Endothelial cell of umbilical vein (primary cell): Measurements from ENCODE around the gene PDIA5. TPM values are rescaled to one million over a fixed set of nuclear protein-coding genes. Genes with fewer than 3 reads are reported as not detected.

Experiments used
- BruUV-seq: library from RNA; stranded (reverse); fragments of 400-500 nt; replicated peaks from 2 replicates; lab custom pipeline; 2021; lab: Mats Ljungman, UMichigan
- CTCF ChIA-PET: fragments of 300-600, 350-600 bp; sonication (Branson Sonifier 250); formaldehyde crosslinking; loops from one replicate; lab custom pipeline; 2021; ENCODE audit warnings: antibody characterized with exemption, inconsistent platforms; lab: Charles Lee
- POLR2A ChIA-PET: fragments of 300-600, 350-600 bp; sonication (Branson Sonifier 250); formaldehyde crosslinking; loops from one replicate; lab custom pipeline; 2021; ENCODE audit warnings: antibody characterized with exemption, inconsistent platforms; lab: Charles Lee
- DNase-seq: peaks from one replicate; pipeline ENCODE4 v3.0.0-alpha.2; 2011; ENCODE audit warnings: low read depth, low spot score
- FAIRE-seq: peaks from 2 replicates; lab custom pipeline; 2011; peaks lifted over from hg19 to GRCh38; lab: Jason Lieb, UNC
- H2AFZ ChIP-seq: 2 replicates; pipeline ENCODE4 v1.6.0; 2012; ENCODE audit warnings: low read depth, low read length, control low read depth, inconsistent platforms
- H3K27ac ChIP-seq: 2 replicates; pipeline ENCODE4 v1.5.1; 2011; ENCODE audit warnings: low read depth, mild to moderate bottlenecking, control low read depth, low read length, moderate library complexity; ENCODE audit not compliant: insufficient read depth
- H3K27me3 ChIP-seq, 2 experiments: 2 replicates each; pipeline versions ENCODE4 v1.6.0 to v1.6.1; 2011; ENCODE audit warnings: low read length in 2 of 2, mixed read lengths in 1 of 2; ENCODE audit not compliant: control insufficient read depth in 2 of 2, insufficient read depth in 2 of 2
- H3K36me3 ChIP-seq, 2 experiments: 2 replicates in 1 of 2; 3 replicates in 1 of 2; pipeline ENCODE4 v1.5.1; 2011; ENCODE audit warnings: low read length in 2 of 2, mild to moderate bottlenecking in 1 of 2, moderate library complexity in 1 of 2; ENCODE audit not compliant: control insufficient read depth in 2 of 2, insufficient read depth in 2 of 2; ENCODE audit errors: extremely low read depth in 1 of 2
- H3K4me1 ChIP-seq: 3 replicates; pipeline ENCODE4 v1.5.1; 2011; ENCODE audit warnings: mild to moderate bottlenecking, low read length; ENCODE audit not compliant: control insufficient read depth, insufficient read depth; ENCODE audit errors: extremely low read depth
- H3K4me2 ChIP-seq: 2 replicates; pipeline ENCODE4 v1.6.1; 2011; ENCODE audit warnings: low read length, control low read depth, mixed read lengths; ENCODE audit not compliant: insufficient read depth
- H3K4me3 ChIP-seq, 3 experiments: fragments of 200-600 bp in 1 of 3; sonication (generic), shearing (Covaris generic) in 1 of 3; replicated peaks in 1 of 3; 2 replicates each; pipeline ENCODE4 v1.5.1; 2011 to 2016; ENCODE audit warnings: control low read depth in 3 of 3, low read length in 3 of 3, mild to moderate bottlenecking in 2 of 3, inconsistent platforms in 1 of 3, low read depth in 1 of 3, moderate library complexity in 1 of 3; ENCODE audit not compliant: insufficient read depth in 1 of 3
- H3K79me2 ChIP-seq: 2 replicates; pipeline ENCODE4 v1.6.0; 2012; ENCODE audit warnings: low read length, inconsistent platforms; ENCODE audit not compliant: control insufficient read depth, insufficient read depth
- H3K9ac ChIP-seq: replicated peaks from 2 replicates; pipeline ENCODE3; 2011; ENCODE audit warnings: low read length, control low read depth; ENCODE audit not compliant: insufficient read depth; ENCODE audit errors: extremely low read depth
- H3K9me1 ChIP-seq: replicated peaks from 3 replicates; pipeline ENCODE4 v1.6.0; 2011; ENCODE audit warnings: mild to moderate bottlenecking, low read length; ENCODE audit not compliant: control insufficient read depth, insufficient read depth; ENCODE audit errors: extremely low read depth
- H3K9me3 ChIP-seq: replicated peaks from 2 replicates; pipeline ENCODE4 v1.5.1; 2012; ENCODE audit warnings: low read length, inconsistent platforms; ENCODE audit not compliant: control insufficient read depth, insufficient read depth
- H4K20me1 ChIP-seq: replicated peaks from 2 replicates; pipeline ENCODE3; 2011; ENCODE audit warnings: mild to moderate bottlenecking, low read length; ENCODE audit not compliant: control insufficient read depth, insufficient read depth; ENCODE audit errors: extremely low read depth
- EZH2 ChIP-seq: IDR thresholded peaks from 2 replicates; pipeline ENCODE4 v1.6.1; 2012; ENCODE audit warnings: borderline replicate concordance, low read depth, mild to moderate bottlenecking, moderate library complexity, low read length, inconsistent platforms; ENCODE audit not compliant: severe bottlenecking
- FOS ChIP-seq: IDR thresholded peaks from 2 replicates; pipeline ENCODE4 v1.6.1; 2011; ENCODE audit warnings: mild to moderate bottlenecking, low read length, moderate library complexity, borderline replicate concordance; ENCODE audit not compliant: insufficient read depth
- GATA2 ChIP-seq: IDR thresholded peaks from 2 replicates; pipeline ENCODE4 v1.7.0; 2011; ENCODE audit warnings: low read depth, mild to moderate bottlenecking, moderate library complexity, mixed read lengths, low read length; ENCODE audit not compliant: insufficient read length, insufficient read depth
- JUN ChIP-seq: IDR thresholded peaks from 2 replicates; pipeline ENCODE4 v1.6.1; 2011; ENCODE audit warnings: borderline replicate concordance, low read depth; ENCODE audit not compliant: insufficient read length, insufficient read depth
- MYC ChIP-seq: IDR thresholded peaks from one replicate; pipeline ENCODE4 v1.6.1; 2011; ENCODE audit warnings: mild to moderate bottlenecking, low read depth, low read length
- POLR2A ChIP-seq: IDR thresholded peaks from 2 replicates; pipeline ENCODE4 v1.6.1; 2012; ENCODE audit warnings: low read depth, mild to moderate bottlenecking, control low read depth, low read length
- POLR2AphosphoS5 ChIP-seq: IDR thresholded peaks from 2 replicates; pipeline ENCODE4 v1.6.1; 2012; ENCODE audit warnings: low read depth, mild to moderate bottlenecking, control low read depth, low read length, moderate library complexity; ENCODE audit not compliant: insufficient read depth
- dilution Hi-C: fragments of 300-500 bp; cut with MboI; formaldehyde crosslinking; loops from one replicate; pipeline ENCODE4 v1.15.0; 2019; ENCODE audit warnings: low sequenced_read_pairs; ENCODE audit not compliant: extremely low pct_ligation_motif_present
- intact Hi-C: fragments of 100-400 bp; cut with micrococcal nuclease; formaldehyde crosslinking; loops from one replicate; pipeline ENCODE4 v1.10.0; 2022
- polyA plus RNA-seq, 4 experiments: library from polyadenylated mRNA; depleted of rRNA in 3 of 4; stranded (reverse) in 3 of 4; unstranded in 1 of 4; fragments of >200 nt; gene quantifications; 2 replicates each; pipeline versions ENCODE4 v1.2.1 to v1.2.3, GENCODE V29; 2011 to 2012; ENCODE audit warnings: missing spikeins in 1 of 4
- total RNA-seq: library from RNA; stranded (reverse); gene quantifications from 2 replicates; pipeline ENCODE4 v1.2.3, GENCODE V29; 2021
- TF ChIP-seq, protein P1 (sequence below), 2 donors: IDR thresholded peaks; 1 replicate in 1 of 2; 2 replicates in 1 of 2; pipeline ENCODE4 v1.5.1; 2011; ENCODE audit warnings: low read length in 2 of 2, mild to moderate bottlenecking in 2 of 2, moderate library complexity in 2 of 2, control low read depth in 1 of 2, inconsistent platforms in 1 of 2, low read depth in 1 of 2; ENCODE audit not compliant: insufficient read depth in 1 of 2; ENCODE audit errors: extremely low read depth in 1 of 2
- TF ChIP-seq, protein P2 (sequence below): IDR thresholded peaks from 2 replicates; pipeline ENCODE4 v1.6.1; 2011; ENCODE audit not compliant: insufficient read depth, insufficient read length

Gene PDIA5
- total and polyA plus RNA-seq, 2 donors (not counting 3 experiments of a cell fraction or from before 2014, with no cell fraction given) = 55.7 to 85.6 TPM

DNA sequence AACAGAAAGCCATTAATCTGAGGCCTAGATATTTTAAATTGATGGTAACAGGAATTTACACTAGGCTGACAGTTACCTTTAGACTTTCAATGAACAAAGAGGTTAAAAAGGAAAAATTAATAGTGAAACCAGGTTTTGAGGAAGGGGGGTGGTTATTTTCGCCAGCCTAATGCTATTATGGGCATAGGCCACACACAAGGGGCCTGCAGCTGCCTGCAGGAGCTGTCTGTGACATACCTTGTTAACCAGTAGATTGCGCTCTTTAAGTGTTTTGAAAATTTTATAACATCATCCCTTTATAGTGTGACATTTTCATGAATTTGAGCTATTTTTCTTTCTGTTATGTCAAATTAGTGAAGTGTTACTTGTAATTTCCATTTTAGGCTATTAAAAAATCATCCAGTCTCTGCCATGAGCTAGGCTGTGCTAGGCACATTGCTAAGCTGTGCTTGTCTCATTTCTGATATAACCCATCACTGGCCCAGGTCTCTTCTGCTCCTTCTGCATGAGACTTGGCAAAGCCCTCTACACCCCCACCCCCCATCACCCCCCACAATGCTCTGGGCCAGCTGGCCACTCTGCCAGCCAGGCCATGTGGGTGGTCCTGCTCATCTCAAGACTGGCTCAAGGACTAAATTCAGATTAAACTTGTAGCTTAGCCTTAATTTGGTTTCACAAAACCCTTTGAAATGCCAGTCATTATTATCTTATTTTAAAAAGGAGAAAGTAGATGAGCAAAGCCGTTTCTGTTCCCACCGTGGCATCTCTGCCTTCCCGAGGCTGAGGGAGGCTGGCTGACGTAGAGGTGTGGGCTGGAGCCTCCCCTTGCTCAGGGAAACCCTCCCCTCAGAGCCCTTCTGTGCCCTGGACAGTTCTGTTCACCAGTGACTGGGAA, 86.5 kb downstream of the PDIA5 start:
- CTCF ChIA-PET = interaction anchor here (1.1 kb wide), 1 partner anchor 105 kb away, joined by 4 read pairs; no protein-coding TSS in a partner anchor
- dilution Hi-C loops = no loop called here
- H3K27ac ChIP-seq = no peak overlapping the region

More for the DNA sequence above, 86.5 kb downstream of the PDIA5 start:
- no peaks in the 10 kb centered on the region for H3K9me3 ChIP-seq
- no peaks in the 10 kb centered on the region for H4K20me1 ChIP-seq
- DNase-seq (no peak), FAIRE-seq (no peak)
- no peak overlapping the region for H3K4me3 ChIP-seq
- peaks cover 10% of the 10 kb centered on the region for H3K4me1 ChIP-seq
- H3K4me2 ChIP-seq = no peak overlapping the region
- POLR2A ChIA-PET = no interaction called here
- no TSS peak for BruUV-seq
- H3K27me3 ChIP-seq = no peaks in the 10 kb centered on the region
- H2AFZ ChIP-seq = no peak overlapping the region
- H3K36me3 ChIP-seq = peaks cover 18 to 41% of the 10 kb centered on the region in 2 experiments
- no peaks in the 10 kb centered on the region for H3K9me1 ChIP-seq
- no peaks in the 10 kb centered on the region for H3K79me2 ChIP-seq
- TF ChIP-seq, protein P1, sequence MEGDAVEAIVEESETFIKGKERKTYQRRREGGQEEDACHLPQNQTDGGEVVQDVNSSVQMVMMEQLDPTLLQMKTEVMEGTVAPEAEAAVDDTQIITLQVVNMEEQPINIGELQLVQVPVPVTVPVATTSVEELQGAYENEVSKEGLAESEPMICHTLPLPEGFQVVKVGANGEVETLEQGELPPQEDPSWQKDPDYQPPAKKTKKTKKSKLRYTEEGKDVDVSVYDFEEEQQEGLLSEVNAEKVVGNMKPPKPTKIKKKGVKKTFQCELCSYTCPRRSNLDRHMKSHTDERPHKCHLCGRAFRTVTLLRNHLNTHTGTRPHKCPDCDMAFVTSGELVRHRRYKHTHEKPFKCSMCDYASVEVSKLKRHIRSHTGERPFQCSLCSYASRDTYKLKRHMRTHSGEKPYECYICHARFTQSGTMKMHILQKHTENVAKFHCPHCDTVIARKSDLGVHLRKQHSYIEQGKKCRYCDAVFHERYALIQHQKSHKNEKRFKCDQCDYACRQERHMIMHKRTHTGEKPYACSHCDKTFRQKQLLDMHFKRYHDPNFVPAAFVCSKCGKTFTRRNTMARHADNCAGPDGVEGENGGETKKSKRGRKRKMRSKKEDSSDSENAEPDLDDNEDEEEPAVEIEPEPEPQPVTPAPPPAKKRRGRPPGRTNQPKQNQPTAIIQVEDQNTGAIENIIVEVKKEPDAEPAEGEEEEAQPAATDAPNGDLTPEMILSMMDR (IDR thresholded peaks at IDR 0.05; ENCODE audit: extremely low read depth in 1 of 2, insufficient read depth in 1 of 2, low read depth in 1 of 2, low read length in 2 of 2) = no peak
- TF ChIP-seq JUN (no peak), MYC (no peak), GATA2 (no peak), POLR2AphosphoS5 (no peak), FOS (no peak), EZH2 (no peak), POLR2A (no peak)
- TF ChIP-seq, protein P2, sequence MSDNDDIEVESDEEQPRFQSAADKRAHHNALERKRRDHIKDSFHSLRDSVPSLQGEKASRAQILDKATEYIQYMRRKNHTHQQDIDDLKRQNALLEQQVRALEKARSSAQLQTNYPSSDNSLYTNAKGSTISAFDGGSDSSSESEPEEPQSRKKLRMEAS = no peak
- intact Hi-C loops = no loop called here
- H3K9ac ChIP-seq = no peak overlapping the region
